Rectal smooth muscle tissue (tissue), 1 donor: ENCODE results near the gene HCN4.

Experiments used
- H3K27ac ChIP-seq: one replicate; pipeline ENCODE4 v1.7.0; 2013; ENCODE audit warnings: low read depth, low read length, inconsistent platforms
- H3K27me3 ChIP-seq: one replicate; pipeline ENCODE4 v1.7.0; 2013; ENCODE audit warnings: low read length; ENCODE audit not compliant: control insufficient read depth, insufficient read depth
- H3K36me3 ChIP-seq: one replicate; pipeline ENCODE4 v1.7.0; 2013; ENCODE audit warnings: low read length; ENCODE audit not compliant: control insufficient read depth, insufficient read depth
- H3K4me1 ChIP-seq: one replicate; pipeline ENCODE4 v1.7.0; 2013; ENCODE audit warnings: low read length; ENCODE audit not compliant: control insufficient read depth, insufficient read depth
- H3K4me3 ChIP-seq: one replicate; pipeline ENCODE4 v1.7.0; 2013; ENCODE audit warnings: low read length
- H3K9ac ChIP-seq: one replicate; pipeline ENCODE4 v1.7.0; 2013; ENCODE audit warnings: low read length

HCN4 gene

GRCh38 chr15:73355612-73356265 lies 13.0 kb downstream of the HCN4 start:
- Histone ChIP-seq H3K4me3 (no peak overlapping the region), H3K4me1 (no peaks in the 10 kb centered on the region), H3K36me3 (no peaks in the 10 kb centered on the region), H3K27ac (no peak overlapping the region), H3K27me3 (no peaks in the 10 kb centered on the region), H3K9ac (no peak overlapping the region)

DNA sequence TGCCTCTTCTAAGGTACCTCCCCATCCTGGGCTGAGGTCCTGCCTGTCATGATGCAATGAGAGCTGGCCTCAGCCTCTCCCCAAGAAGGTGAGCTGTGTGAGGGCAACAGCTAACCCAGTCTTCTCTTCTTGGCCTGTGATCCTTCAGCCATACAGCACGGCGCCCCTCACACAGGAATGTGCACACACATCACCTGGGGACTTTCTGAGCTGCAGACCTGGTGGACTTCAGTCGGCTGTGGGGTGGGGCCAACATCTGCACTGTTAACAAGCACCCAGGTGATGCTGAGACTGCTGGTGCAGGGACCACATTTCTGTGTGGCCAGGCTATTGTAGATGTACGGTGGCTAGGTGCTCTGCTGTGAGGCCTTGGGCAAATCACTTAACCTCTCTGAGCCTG lies 14.5 kb downstream of the HCN4 start:
- Histone ChIP-seq H3K9ac (no peak overlapping the region), H3K27me3 (no peaks in the 10 kb centered on the region), H3K36me3 (no peaks in the 10 kb centered on the region), H3K27ac (no peak overlapping the region), H3K4me3 (no peak overlapping the region), H3K4me1 (no peaks in the 10 kb centered on the region)

- H3K27ac ChIP-seq = no peak overlapping the region
- H3K9ac ChIP-seq = no peak overlapping the region
- no peaks in the 10 kb centered on the region for H3K27me3 ChIP-seq
- no peak overlapping the region for H3K4me3 ChIP-seq
- no peaks in the 10 kb centered on the region for H3K36me3 ChIP-seq
- no peaks in the 10 kb centered on the region for H3K4me1 ChIP-seq
Observed at GRCh38 chr15:73353734-73354133, 15.0 kb downstream of the HCN4 start.

GRCh38 chr15:73352082-73352481 lies 16.7 kb downstream of the HCN4 start:
- no peak overlapping the region for H3K27ac ChIP-seq
- no peaks in the 10 kb centered on the region for H3K27me3 ChIP-seq
- no peaks in the 10 kb centered on the region for H3K36me3 ChIP-seq
- no peaks in the 10 kb centered on the region for H3K4me1 ChIP-seq
- H3K4me3 ChIP-seq = no peak overlapping the region
- H3K9ac ChIP-seq = no peak overlapping the region

DNA sequence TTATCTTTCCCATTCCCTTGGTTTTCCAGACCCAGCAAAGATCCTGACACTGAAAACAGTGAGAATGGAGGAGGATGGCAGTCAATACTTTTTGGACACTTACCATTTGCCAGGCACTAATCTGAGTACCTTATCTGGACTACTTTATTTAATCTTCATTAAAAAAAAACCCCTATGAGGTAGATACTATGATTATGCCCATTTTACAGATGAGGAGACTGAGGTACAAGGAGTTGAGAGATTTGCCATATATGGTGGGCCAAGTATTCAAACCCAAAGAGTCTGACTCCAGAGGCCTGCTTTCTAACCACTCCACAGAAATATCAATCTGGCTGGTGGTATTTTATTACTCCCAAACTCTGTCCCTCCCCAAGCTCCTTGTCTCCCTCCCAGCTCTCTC lies 19.6 kb downstream of the HCN4 start:
- H3K9ac ChIP-seq = no peak overlapping the region
- no peaks in the 10 kb centered on the region for H3K4me1 ChIP-seq
- H3K4me3 ChIP-seq = no peak overlapping the region
- H3K36me3 ChIP-seq = no peaks in the 10 kb centered on the region
- no peak overlapping the region for H3K27ac ChIP-seq
- H3K27me3 ChIP-seq = no peaks in the 10 kb centered on the region

GRCh38 chr15:73346735-73347312 lies 21.9 kb downstream of the HCN4 start:
- no peak overlapping the region for H3K27ac ChIP-seq
- H3K36me3 ChIP-seq = no peaks in the 10 kb centered on the region
- H3K4me1 ChIP-seq = no peaks in the 10 kb centered on the region
- H3K27me3 ChIP-seq = no peaks in the 10 kb centered on the region
- H3K4me3 ChIP-seq = no peak overlapping the region
- H3K9ac ChIP-seq = no peak overlapping the region

- Histone ChIP-seq H3K4me3 (no peak overlapping the region), H3K4me1 (no peaks in the 10 kb centered on the region), H3K36me3 (no peaks in the 10 kb centered on the region), H3K9ac (no peak overlapping the region), H3K27ac (no peak overlapping the region), H3K27me3 (no peaks in the 10 kb centered on the region)
Observed at GRCh38 chr15:73345658-73346057, 23.1 kb downstream of the HCN4 start.

GRCh38 chr15:73344056-73344455 lies 24.7 kb downstream of the HCN4 start:
- Histone ChIP-seq H3K36me3 (no peaks in the 10 kb centered on the region), H3K27me3 (no peaks in the 10 kb centered on the region), H3K27ac (no peak overlapping the region), H3K9ac (no peak overlapping the region), H3K4me1 (no peaks in the 10 kb centered on the region), H3K4me3 (no peak overlapping the region)

DNA sequence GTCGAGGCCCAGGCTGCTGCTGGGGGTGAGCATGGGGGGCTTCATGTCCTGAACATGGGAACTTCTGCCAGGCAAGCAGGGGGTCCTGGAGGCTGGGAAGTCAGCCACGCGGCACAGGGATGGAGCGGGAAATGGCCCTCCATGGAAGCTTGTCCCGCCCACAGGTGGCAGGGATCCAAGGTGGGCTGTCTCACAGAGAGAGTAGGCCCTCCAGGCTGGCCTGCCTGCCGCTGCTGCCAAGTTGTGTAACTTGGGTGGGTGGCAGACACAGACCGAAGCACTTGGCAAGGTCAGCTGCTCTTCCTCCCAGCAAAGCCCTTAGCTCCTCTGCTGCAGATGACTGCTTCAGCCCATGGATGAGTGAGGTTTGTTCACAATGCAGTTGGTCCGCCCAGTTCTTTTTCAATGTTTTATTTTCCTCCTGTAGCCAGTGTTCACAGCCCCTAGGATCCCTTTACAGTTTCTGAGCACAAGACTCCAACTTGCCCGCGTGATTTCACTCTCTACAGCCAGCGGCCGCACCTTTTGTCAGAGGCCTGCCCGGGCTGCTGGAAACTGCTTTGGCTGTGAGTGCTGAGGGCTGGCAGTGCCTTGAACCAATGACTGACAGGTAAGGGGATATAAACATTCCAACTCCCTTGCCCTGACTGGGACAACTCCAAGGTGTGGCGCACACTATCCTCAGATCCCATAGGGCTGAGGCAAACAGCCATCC lies 26.7 kb downstream of the HCN4 start:
- Histone ChIP-seq H3K27ac (no peak overlapping the region), H3K4me1 (no peaks in the 10 kb centered on the region), H3K27me3 (no peaks in the 10 kb centered on the region), H3K4me3 (no peak overlapping the region), H3K36me3 (no peaks in the 10 kb centered on the region), H3K9ac (no peak overlapping the region)

DNA sequence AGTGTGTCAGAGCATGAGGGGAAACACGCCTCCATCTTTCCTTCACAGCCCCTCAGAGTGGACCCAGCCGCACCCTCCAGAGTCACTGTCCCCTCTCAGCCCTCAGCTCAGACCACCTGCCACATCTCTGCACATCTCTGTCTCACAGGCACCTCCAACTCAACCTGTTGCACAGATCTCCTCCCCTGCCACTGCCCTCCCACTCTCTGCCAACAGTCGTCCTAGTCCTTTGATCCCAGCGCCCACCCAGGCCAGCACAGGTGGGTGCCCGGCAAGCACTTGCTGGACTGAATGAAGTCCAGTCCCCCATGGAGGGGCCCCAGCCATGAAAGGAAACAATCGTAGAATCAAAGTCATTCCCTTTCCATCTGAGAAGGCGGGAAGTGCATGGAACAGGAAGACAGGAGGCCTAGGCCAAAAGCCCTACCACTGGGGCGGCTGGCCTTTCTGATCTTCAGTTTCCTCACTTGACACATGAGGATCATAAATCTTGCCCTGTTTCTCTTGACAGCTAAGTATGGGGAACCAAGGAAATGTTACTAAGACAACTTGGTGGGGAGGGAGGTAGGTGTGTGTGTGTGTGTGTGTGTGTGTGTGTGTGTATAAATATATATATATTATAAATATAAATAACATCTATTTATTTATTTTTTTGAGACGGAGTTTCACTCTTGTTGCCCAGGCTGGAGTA lies 28.1 kb downstream of the HCN4 start:
- Histone ChIP-seq H3K27me3 (no peaks in the 10 kb centered on the region), H3K9ac (no peak overlapping the region), H3K36me3 (no peaks in the 10 kb centered on the region), H3K4me1 (no peaks in the 10 kb centered on the region), H3K27ac (no peak overlapping the region), H3K4me3 (no peak overlapping the region)

GRCh38 chr15:73338606-73339374 lies 30.0 kb downstream of the HCN4 start:
- H3K4me3 ChIP-seq = no peak overlapping the region
- no peaks in the 10 kb centered on the region for H3K4me1 ChIP-seq
- no peak overlapping the region for H3K9ac ChIP-seq
- no peaks in the 10 kb centered on the region for H3K36me3 ChIP-seq
- H3K27me3 ChIP-seq = no peaks in the 10 kb centered on the region
- H3K27ac ChIP-seq = no peak overlapping the region

GRCh38 chr15:73338058-73338457 lies 30.7 kb downstream of the HCN4 start:
- Histone ChIP-seq H3K4me3 (no peak overlapping the region), H3K4me1 (no peaks in the 10 kb centered on the region), H3K9ac (no peak overlapping the region), H3K27ac (no peak overlapping the region), H3K27me3 (no peaks in the 10 kb centered on the region), H3K36me3 (no peaks in the 10 kb centered on the region)
